GM12874 (cell line): ENCODE results near the gene TTC16.

Experiments used
- TF ChIP-seq, protein P1 (sequence below): IDR thresholded peaks from 2 replicates; pipeline ENCODE4 v1.5.1; 2011; ENCODE audit warnings: low read depth, mild to moderate bottlenecking, control low read depth, low read length, moderate library complexity; ENCODE audit not compliant: insufficient read depth

Gene TTC16

GRCh38 chr9:127739614-127740330, 23.9 kb downstream of the TTC16 start:
- TF ChIP-seq, protein P1, sequence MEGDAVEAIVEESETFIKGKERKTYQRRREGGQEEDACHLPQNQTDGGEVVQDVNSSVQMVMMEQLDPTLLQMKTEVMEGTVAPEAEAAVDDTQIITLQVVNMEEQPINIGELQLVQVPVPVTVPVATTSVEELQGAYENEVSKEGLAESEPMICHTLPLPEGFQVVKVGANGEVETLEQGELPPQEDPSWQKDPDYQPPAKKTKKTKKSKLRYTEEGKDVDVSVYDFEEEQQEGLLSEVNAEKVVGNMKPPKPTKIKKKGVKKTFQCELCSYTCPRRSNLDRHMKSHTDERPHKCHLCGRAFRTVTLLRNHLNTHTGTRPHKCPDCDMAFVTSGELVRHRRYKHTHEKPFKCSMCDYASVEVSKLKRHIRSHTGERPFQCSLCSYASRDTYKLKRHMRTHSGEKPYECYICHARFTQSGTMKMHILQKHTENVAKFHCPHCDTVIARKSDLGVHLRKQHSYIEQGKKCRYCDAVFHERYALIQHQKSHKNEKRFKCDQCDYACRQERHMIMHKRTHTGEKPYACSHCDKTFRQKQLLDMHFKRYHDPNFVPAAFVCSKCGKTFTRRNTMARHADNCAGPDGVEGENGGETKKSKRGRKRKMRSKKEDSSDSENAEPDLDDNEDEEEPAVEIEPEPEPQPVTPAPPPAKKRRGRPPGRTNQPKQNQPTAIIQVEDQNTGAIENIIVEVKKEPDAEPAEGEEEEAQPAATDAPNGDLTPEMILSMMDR: no peak

DNA sequence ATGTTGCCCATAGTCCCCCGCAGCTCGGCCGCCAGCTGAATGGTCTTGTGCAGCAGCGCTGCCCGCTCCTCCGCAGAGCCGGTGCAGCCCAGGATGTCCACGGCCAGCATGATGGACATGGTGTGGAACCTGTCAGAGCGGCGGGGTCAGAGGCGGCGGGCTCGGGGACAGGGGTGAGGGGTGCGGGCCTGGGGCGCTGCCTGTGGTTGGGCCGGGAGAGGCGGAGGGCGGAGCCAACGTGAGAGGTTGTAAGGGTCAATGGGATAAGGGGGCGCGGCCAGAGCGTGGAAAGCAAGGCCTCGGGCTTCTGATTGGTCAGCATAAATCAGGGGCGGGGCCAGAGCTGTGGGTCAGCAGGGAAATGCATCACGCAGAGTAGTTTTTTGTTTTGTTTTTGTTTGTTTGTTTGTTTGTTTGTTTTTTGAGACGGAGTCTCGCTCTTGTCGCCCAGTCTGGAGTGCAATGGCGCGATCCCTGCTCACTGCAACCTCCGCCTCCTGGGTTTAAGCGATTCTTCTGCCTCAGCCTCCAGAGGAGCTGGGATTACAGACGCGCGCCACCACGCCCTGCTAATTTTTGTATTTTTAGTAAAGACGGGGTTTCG, 26.1 kb downstream of the TTC16 start:
- TF ChIP-seq, protein P1: no peak

- TF ChIP-seq, protein P1: no peak
These were observed 26.7 kb downstream of the TTC16 start for GRCh38 chr9:127742435-127743088.

GRCh38 chr9:127744398-127745110, 28.7 kb downstream of the TTC16 start:
- TF ChIP-seq, protein P1: no peak

DNA sequence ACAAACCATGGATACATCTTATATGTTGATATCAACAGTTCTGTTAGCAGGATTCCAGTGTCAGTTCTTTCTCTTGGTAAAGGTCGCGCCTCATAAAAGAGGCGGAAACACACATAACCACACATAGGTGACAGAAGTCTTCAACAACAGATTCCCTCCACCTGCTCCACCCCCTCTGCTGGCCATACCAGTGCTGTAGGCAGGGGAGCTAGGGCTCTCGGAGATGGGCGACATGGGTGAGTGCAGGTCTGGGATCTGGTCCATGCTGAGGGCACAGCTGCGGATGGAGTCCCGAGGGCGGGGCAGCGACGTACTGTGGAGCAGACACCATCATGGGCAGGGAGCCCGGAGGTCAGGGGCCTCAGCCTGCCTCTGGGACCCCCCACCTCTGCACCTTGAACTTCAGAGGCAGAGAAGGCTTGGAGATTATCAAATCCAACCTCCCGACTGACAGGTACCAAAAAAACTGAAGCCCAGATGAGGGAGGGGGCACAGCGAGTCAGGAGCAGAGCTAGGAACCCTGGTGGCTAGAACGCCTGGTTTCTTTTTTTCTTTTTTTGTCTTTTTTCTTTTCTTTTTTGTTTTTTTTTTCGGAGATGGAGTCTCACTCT, 31.2 kb downstream of the TTC16 start:
- TF ChIP-seq, protein P1: no peak

- TF ChIP-seq, protein P1: no peak
These were observed 33.4 kb downstream of the TTC16 start for GRCh38 chr9:127749090-127749787.
